ENCODE measurements around the gene SLAMF9. TPM values are rescaled to one million over a fixed set of nuclear protein-coding genes. Genes with fewer than 3 reads are reported as not detected.

SLAMF9 gene
- total and polyA plus RNA-seq, 2 of the 8 experiments (the other 6 are each of a cell fraction or from before 2014, with no cell fraction given): not detected

GRCh38 chr1:159918352-159919200 lies 35.5 kb downstream of the SLAMF9 start:
- Histone ChIP-seq H3K79me2 (ENCODE audit: control insufficient read depth in 1 of 2, insufficient read depth in 2 of 2, low read length in 2 of 2) (peaks cover 0 to 9% of the 10 kb centered on the region in 2 experiments; a peak in 2 of 4 replicates), H2BK5ac (ENCODE audit: low read depth, low read length) (no peak overlapping the region), H3K14ac (ENCODE audit: insufficient read length) (no peak overlapping the region), H4K8ac (ENCODE audit: extremely low read depth, insufficient read depth, low read length) (no peak overlapping the region), H2BK120ac (replicated peaks; ENCODE audit: low read depth, low read length) (no peak overlapping the region), H3K4me2 (ENCODE audit: insufficient read depth in 1 of 2, low read depth in 2 of 2, low read length in 2 of 2) (no peak overlapping the region), H3K23ac (ENCODE audit: insufficient read length) (no peak overlapping the region), H2BK20ac (ENCODE audit: low read length) (no peak overlapping the region), H3K27me3 (replicated peaks in 1 of 4; ENCODE audit: control insufficient read depth in 3 of 4, extremely low read depth in 1 of 4, insufficient read depth in 3 of 4, low read length in 3 of 4) (no peaks in the 10 kb centered on the region), H3K4me1 (replicated peaks in 1 of 4; ENCODE audit: control insufficient read depth in 3 of 4, insufficient read depth in 4 of 4, low read length in 3 of 4) (peaks cover 14 to 29% (median 20%) of the 10 kb centered on the region in 4 experiments), H3K9me3 (ENCODE audit: insufficient read depth in 2 of 2, low read depth in 1 of 2, low read length in 1 of 2) (no peaks in the 10 kb centered on the region), H3K23me2 (ENCODE audit: low read depth, low read length) (no peaks in the 10 kb centered on the region; the same call in 1 of the 2 replicates), H3K36me3 (ENCODE audit: control insufficient read depth in 2 of 4, insufficient read depth in 4 of 4, low read length in 3 of 4) (peaks cover 0 to 16% (median 2%) of the 10 kb centered on the region in 4 experiments; a peak in 4 of 8 replicates), H2AK5ac (ENCODE audit: low read depth, low read length) (no peak overlapping the region), H2BK12ac (ENCODE audit: low read depth, low read length) (no peak overlapping the region), H3K56ac (replicated peaks; ENCODE audit: insufficient read length, low read depth, low read length) (no peak overlapping the region), H3K18ac (ENCODE audit: extremely low read depth, low read length) (no peak overlapping the region), H4K5ac (ENCODE audit: insufficient read length, low read depth, low read length) (no peak overlapping the region), H4K91ac (replicated peaks; ENCODE audit: insufficient read length, low read length) (no peak overlapping the region), H2AFZ (ENCODE audit: low read length) (no peak overlapping the region), H2BK15ac (ENCODE audit: low read length) (no peak overlapping the region), H3K79me1 (ENCODE audit: low read depth, low read length) (peaks cover 3% of the 10 kb centered on the region), H3K4me3 (ENCODE audit: extremely low read depth in 1 of 4, insufficient read depth in 2 of 4, low read depth in 3 of 4, low read length in 4 of 4) (no peak overlapping the region), H3K9ac (replicated peaks in 1 of 4; ENCODE audit: extremely low read depth in 1 of 4, low read depth in 3 of 4, low read length in 3 of 4) (no peak overlapping the region), H3K4ac (replicated peaks; ENCODE audit: insufficient read length, low read depth, low read length) (no peak overlapping the region), H3K27ac (ENCODE audit: low read depth, low read length) (no peak overlapping the region), H4K20me1 (replicated peaks in 1 of 2; ENCODE audit: control insufficient read depth in 1 of 2, insufficient read depth in 2 of 2, low read length in 2 of 2) (peaks cover 0 to 3% of the 10 kb centered on the region in 2 experiments)
- DNase-seq (ENCODE audit: low read depth in 1 of 2, low spot score in 2 of 2) (no peak), FAIRE-seq (no peak)
- 92% methylated on average over 13 of the region's 13 CpGs; no CpG with 5 or more reads in 1 of the 2 experiments for WGBS, 2 experiments (ENCODE audit: extremely low coverage in 1 of 2, insufficient coverage in 1 of 2, insufficient read length in 1 of 2, insufficient replicate concordance in 2 of 2, low coverage in 1 of 2, low lambda C conversion rate in 2 of 2, missing lambda C conversion rate in 1 of 2)
- ChIA-PET CTCF (ENCODE audit: partially characterized antibody) (interaction anchor here (0.7 to 7.5 kb wide), 5 partner anchors 11 to 119 kb away, joined by 3 to 43 read pairs (median 9); no protein-coding TSS in a partner anchor), POLR2A (ENCODE audit: partially characterized antibody) (interaction anchor here (1.4 kb wide), 1 partner anchor 18 kb away, joined by 4 read pairs; the partner anchor contains the start of gene CFAP45)
- peak; percentile 65; the same call in 1 of the 2 replicates for TF ChIP-seq SP1 (IDR thresholded peaks at IDR 0.05; ENCODE audit: low read depth, low read length)
- TF ChIP-seq YY1 (IDR thresholded peaks at IDR 0.05; ENCODE audit: low read depth, low read length): no peak
- peak; percentile 9; the same call in 1 of the 2 replicates for TF ChIP-seq SIX5 (IDR thresholded peaks at IDR 0.05; ENCODE audit: low read depth, low read length)
- no peak for TF ChIP-seq POU5F1 (IDR thresholded peaks at IDR 0.05; ENCODE audit: low read depth, low read length)
- no peak for TF ChIP-seq BACH1 (IDR thresholded peaks at IDR 0.05; ENCODE audit: low read length)
- no peak for TF ChIP-seq RFX5 (IDR thresholded peaks at IDR 0.05; ENCODE audit: borderline replicate concordance, low read depth, low read length)

All from H1 (cell line).